KG1 (cell line): ENCODE results near the gene GRIPAP1.
"Not testable (repeated sequence)": the region's sequence is repeated elsewhere in the genome, so short reads cannot be mapped to it uniquely, and the experiment has no call there.

Experiments used
- DNase-seq: peaks from one replicate; lab custom pipeline; 2025; lab: John Stamatoyannopoulos, UW

GRIPAP1 gene

DNA sequence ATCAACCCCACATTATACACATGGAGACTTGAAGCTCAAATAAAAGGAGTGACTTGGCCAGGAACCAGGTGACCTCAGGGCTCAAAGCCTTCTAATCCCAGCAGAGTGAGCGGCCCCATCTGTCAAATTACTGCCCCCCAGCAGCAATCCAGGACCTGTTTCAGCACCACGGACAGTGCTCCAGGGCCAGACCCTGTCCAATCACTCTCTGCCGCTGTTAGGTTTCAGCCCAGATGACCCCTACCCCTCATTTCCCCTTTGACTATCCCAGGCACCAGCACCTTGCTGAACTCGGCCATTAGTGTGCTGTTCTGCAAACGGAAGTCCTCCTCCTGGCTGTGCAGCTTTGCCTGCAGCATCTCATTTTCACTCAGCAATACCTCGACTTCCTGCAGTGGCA is 5.1 kb downstream of the GRIPAP1 start:
- DNase-seq: no peak

- no peak for DNase-seq
Observed at GRCh38 chrX:48992341-48992740, 9.7 kb downstream of the GRIPAP1 start.

GRCh38 chrX:48989483-48989882 is 12.6 kb downstream of the GRIPAP1 start:
- no peak for DNase-seq

GRCh38 chrX:48983896-48984295 is 18.2 kb downstream of the GRIPAP1 start:
- DNase-seq: no peak

DNA sequence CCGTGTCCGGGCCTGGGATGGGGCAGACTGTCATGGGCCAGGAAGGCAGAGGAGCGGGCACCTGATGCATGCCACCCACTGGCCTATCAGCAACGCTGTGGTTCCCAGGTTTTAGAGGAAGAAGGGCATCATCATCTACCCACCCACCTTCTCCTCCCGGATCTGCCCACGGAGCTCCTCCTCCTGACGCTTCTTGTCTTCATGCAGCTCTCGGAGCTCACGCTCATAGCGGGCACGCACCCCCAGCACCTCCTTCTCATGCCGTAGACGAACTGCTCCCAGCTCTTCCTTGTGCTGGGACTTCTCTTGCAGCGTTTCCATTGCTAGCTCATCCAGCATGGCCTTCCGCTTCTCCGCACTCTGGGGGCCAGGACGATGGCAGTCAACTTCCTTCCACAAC is 19.0 kb downstream of the GRIPAP1 start:
- DNase-seq: no peak

- no peak for DNase-seq
Observed at GRCh38 chrX:48981178-48981577, 20.9 kb downstream of the GRIPAP1 start.

GRCh38 chrX:48980341-48980740 is 21.7 kb downstream of the GRIPAP1 start:
- not testable (repeated sequence) for DNase-seq

GRCh38 chrX:48978226-48978625 is 23.8 kb downstream of the GRIPAP1 start:
- DNase-seq: no peak

GRCh38 chrX:48976086-48976485 is 26.0 kb downstream of the GRIPAP1 start:
- DNase-seq: no peak

- no peak for DNase-seq
Observed at GRCh38 chrX:48975541-48975940, 26.5 kb downstream of the GRIPAP1 start.

- DNase-seq: no peak
Observed at GRCh38 chrX:48975041-48975440, 27.0 kb downstream of the GRIPAP1 start.

- no peak for DNase-seq
Observed at GRCh38 chrX:48974574-48974973, 27.5 kb downstream of the GRIPAP1 start.

GRCh38 chrX:48974033-48974432 is 28.0 kb downstream of the GRIPAP1 start:
- DNase-seq: no peak

GRCh38 chrX:48972220-48973164 is 29.6 kb downstream of the GRIPAP1 start:
- no peak for DNase-seq

DNA sequence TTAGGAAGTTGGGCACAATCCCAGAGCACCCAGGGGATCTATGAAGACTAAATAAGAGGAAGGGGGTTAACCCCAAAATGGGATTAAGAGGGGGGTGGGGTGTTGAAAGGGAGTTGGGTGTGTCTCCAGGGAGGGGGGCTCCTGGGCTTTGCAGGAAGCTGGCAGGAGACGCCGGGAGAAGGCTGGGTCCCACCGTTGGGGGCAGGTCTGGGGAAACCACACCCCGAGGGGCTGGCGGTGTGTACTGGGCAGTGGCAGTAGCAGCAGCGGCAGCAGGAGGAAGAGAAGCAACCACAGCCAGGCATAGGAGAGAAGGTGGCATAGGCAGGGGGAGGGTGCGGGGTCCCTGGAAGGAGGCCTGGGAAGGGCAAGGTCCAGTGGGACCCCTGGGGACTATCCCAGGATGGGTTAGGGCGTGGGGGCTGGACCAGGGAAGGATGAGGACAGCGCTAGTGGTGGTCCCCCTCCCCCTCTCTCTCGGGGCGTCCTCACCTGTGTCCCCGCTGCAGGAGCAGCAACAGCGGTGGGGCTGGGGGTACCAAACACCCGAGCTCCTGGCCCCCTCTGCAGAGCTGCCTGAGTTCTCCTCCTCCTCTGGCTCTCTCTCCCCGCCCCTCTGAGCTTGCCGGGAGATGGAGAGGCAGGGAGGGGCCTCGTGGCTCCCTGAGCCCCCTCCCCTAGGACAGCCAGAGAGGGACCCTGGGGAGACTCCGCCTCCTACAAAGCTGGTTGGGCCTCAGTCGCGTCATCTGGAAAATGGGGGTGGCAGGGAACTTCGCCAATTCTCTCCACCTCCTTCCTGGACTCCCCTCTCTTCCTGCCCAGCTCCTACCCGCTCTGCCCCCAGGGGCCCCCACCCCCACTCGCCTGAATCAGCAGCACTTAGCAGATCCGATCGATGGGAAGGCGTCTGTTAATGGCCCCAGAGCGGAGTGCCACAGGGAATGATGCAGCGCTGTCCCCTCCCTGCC is 30.5 kb downstream of the GRIPAP1 start, which contains the start of gene KCND1:
Gene KCND1, minus strand, starts transcription at position 596 of the 971 bp plus-strand sequence. CDS start 1,573 bp downstream, outside the sequence.
- DNase-seq: no peak

- DNase-seq: no peak
Observed at GRCh38 chrX:48969471-48969870, 32.6 kb downstream of the GRIPAP1 start.

- DNase-seq: no peak
Observed at GRCh38 chrX:48968377-48968776, 33.7 kb downstream of the GRIPAP1 start.

DNA sequence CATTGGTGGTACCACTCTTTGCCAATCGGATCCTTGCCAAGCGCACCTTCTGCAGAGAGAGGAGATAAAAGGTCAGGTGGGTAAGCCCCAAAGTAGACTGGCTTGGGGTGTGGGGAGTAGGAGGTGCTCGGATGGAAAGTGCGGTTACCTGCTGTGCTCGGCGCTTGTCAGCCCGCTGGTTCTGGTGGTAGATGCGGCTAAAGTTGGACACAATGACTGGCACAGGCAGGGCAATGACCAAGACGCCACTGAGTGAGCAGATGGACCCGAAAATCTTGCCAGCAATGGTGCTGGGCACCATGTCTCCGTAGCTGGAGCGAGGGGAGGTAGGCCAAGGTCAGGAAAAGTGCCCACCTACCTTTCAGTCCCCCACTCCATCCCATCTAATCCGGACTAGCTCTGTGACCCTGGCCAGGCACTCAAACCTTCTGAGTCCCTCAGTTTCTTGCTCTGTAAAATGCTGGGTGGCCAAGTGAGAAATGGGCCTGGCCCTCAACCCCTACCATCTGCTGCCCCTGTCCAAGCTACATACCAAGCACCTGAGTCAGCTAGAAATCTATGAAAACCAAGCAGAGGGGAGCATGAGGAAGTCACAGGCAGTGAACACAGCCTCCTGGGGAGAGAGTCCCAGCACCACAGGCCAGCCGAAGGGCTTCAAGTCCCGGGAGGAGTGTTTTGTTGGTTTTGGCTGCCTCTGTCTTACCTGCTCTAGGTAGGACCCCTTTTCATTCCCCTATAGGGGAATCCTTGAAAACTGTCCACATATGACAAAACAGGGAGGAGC is 35.1 kb downstream of the GRIPAP1 start:
- no peak for DNase-seq

DNA sequence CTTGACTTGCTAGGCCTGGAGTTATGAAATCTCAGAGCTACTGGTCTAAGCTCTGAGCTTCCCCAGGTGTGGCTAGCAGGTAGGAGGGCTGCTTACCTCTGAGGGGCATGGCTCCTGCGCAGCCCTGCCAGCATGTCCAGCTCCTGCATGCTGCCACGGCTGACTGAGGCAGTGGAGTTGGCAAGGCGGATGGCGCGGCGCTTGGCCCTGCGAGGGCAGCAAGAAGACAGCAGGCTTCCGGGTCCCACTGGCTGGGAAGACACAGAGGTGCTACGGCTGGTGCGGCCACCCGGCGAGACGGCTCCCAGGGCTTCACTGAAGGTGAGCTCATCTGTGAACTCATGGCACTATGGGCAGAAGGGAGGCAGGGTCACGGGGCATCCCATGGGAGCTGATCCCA is 36.1 kb downstream of the GRIPAP1 start:
- no peak for DNase-seq

- no peak for DNase-seq
Observed at GRCh38 chrX:48961585-48962091, 40.4 kb downstream of the GRIPAP1 start.

GRCh38 chrX:48960291-48960690 is 41.8 kb downstream of the GRIPAP1 start:
- DNase-seq: no peak
